ENCODE data around the gene ELP6.

GRCh38 chr3:47455806-47456452, 57.6 kb downstream of the ELP6 start:
- TF ChIP-seq CTCF (IDR thresholded peaks at IDR 0.05) (no peak), POLR2A (IDR thresholded peaks at IDR 0.05) (no peak)

All from breast epithelium (tissue), 3 donors.